Endothelial cell (in vitro differentiated cells): ENCODE results near the gene FGF14. TPM values are rescaled to one million over a fixed set of nuclear protein-coding genes. Genes with fewer than 3 reads are reported as not detected.

ENCODE experiments used
- DNase-seq: peaks from one replicate; pipeline ENCODE4 v3.0.0; 2021; ENCODE audit warnings: low spot score
- H3K27ac Mint-ChIP-seq: one replicate; pipeline ENCODE4 v1.8.0; 2021; ENCODE audit warnings: mixed read lengths, inconsistent platforms; ENCODE audit not compliant: unreplicated experiment
- H3K27me3 Mint-ChIP-seq: one replicate; pipeline ENCODE4 v1.8.0; 2021; ENCODE audit warnings: mild to moderate bottlenecking, moderate library complexity, mixed read lengths, inconsistent platforms; ENCODE audit not compliant: unreplicated experiment
- H3K36me3 Mint-ChIP-seq: one replicate; pipeline ENCODE4 v1.8.0; 2021; ENCODE audit warnings: mild to moderate bottlenecking, low read depth, mixed read lengths, inconsistent platforms; ENCODE audit not compliant: unreplicated experiment
- H3K4me1 Mint-ChIP-seq: one replicate; pipeline ENCODE4 v1.8.0; 2021; ENCODE audit warnings: mild to moderate bottlenecking, mixed read lengths, inconsistent platforms; ENCODE audit not compliant: unreplicated experiment
- H3K4me3 Mint-ChIP-seq: one replicate; pipeline ENCODE4 v1.8.0; 2021; ENCODE audit warnings: mild to moderate bottlenecking, mixed read lengths, inconsistent platforms; ENCODE audit not compliant: unreplicated experiment
- H3K9me3 Mint-ChIP-seq: one replicate; pipeline ENCODE4 v1.8.0; 2021; ENCODE audit warnings: mixed read lengths, inconsistent platforms; ENCODE audit not compliant: unreplicated experiment
- CTCF ChIP-seq: fragments of 200-600 bp; sonication (generic); IDR thresholded peaks from one replicate; pipeline ENCODE4 v1.5.0; 2021; ENCODE audit warnings: antibody characterized with exemption; ENCODE audit not compliant: unreplicated experiment
- total RNA-seq: library from RNA; stranded (reverse); fragmentation: NEBNext Ultra II Directional; extraction: Animal tissue kit (Norgen Biotek cat#: 25700); gene quantifications from one replicate; pipeline ENCODE4 v1.2.1, GENCODE V29; 2021; ENCODE audit not compliant: unreplicated experiment

The FGF14 gene
- total RNA-seq, 1 donor from 2014 or later: 0.13 TPM

GRCh38 chr13:101967781-101968180, 434.1 kb downstream of the FGF14 start:
- no peaks in the 10 kb centered on the region for H3K4me1 Mint-ChIP-seq
- TF ChIP-seq CTCF: no peak
- no peak overlapping the region for H3K4me3 Mint-ChIP-seq
- H3K36me3 Mint-ChIP-seq: no peaks in the 10 kb centered on the region
- DNase-seq: no peak
- H3K27ac Mint-ChIP-seq: no peak overlapping the region
- H3K9me3 Mint-ChIP-seq: no peaks in the 10 kb centered on the region
- peaks cover 2% of the 10 kb centered on the region for H3K27me3 Mint-ChIP-seq

DNA sequence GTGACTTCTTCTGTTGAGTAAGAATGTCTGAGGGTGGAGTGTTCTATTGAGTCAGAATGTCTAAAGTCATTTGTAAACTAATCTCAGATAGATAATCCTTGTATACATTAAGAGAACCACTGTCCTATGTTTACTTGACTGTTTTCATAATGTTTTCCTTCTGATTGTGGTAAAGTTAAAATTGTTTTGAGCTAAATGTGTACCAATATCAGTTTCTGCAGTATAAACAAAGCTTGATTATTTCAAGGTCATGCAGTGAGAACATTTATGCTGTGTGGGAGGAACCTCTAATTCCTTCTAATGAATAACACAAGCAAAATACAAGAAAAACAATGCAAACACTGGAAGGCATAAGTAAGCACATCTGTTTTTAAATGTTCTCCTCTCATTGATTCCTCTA, 434.6 kb downstream of the FGF14 start:
- Mint-ChIP-seq H3K4me3 (no peak overlapping the region), H3K27me3 (peaks cover 2% of the 10 kb centered on the region), H3K27ac (no peak overlapping the region), H3K4me1 (no peaks in the 10 kb centered on the region), H3K9me3 (no peaks in the 10 kb centered on the region), H3K36me3 (no peaks in the 10 kb centered on the region)
- TF ChIP-seq CTCF: no peak
- no peak for DNase-seq

DNA sequence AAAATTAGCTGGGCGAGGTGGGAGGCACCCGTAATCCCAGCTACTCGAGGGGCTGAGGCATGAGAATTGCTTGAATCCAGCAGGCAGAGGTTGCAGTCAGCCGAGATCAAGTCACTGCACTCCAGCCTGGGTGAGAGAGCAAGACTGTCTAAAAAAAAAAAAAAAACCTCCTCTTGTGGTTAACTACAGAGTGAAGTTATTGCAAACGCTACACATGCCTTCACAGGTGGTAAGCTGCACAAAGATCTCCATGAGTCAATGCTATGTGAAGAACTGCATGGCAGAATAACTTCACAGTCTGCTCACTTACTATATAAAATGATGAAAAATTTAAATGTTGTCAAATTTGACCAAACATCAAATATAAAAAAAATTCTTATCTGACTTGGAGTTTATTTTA, 436.8 kb downstream of the FGF14 start:
- TF ChIP-seq CTCF: no peak
- no peak for DNase-seq
- H3K4me1 Mint-ChIP-seq: no peaks in the 10 kb centered on the region
- H3K27ac Mint-ChIP-seq: no peak overlapping the region
- no peak overlapping the region for H3K4me3 Mint-ChIP-seq
- H3K27me3 Mint-ChIP-seq: peaks cover 2% of the 10 kb centered on the region
- no peaks in the 10 kb centered on the region for H3K9me3 Mint-ChIP-seq
- H3K36me3 Mint-ChIP-seq: no peaks in the 10 kb centered on the region

- no peak for TF ChIP-seq CTCF
Measured at GRCh38 chr13:101959016-101959415, 442.8 kb downstream of the FGF14 start.

DNA sequence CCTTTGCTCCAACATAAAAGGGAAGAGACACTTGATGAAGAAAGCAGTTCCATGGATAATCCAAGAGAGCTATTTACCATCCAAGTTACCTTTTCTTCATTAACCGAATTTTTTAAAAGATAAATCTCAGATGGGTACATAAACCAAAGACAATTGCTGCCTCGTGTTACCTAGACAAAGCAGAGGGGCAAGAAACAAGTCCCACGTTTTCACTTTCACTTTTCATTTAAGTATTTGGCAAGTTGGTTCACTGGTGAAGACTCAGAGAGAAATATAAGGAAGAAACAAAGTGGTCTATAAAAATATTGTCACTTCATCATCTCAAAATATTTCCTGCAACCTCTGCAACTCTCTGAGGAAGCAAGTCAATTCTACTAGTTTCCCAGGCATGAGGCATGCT, 446.1 kb downstream of the FGF14 start:
- Mint-ChIP-seq H3K27ac (no peak overlapping the region), H3K9me3 (no peaks in the 10 kb centered on the region), H3K36me3 (no peaks in the 10 kb centered on the region), H3K4me3 (no peak overlapping the region), H3K27me3 (no peaks in the 10 kb centered on the region), H3K4me1 (no peaks in the 10 kb centered on the region)
- no peak for DNase-seq
- TF ChIP-seq CTCF: no peak

More at GRCh38 chr13:101959016-101959415, 442.8 kb downstream of the FGF14 start:
- Mint-ChIP-seq H3K4me1 (no peaks in the 10 kb centered on the region), H3K27ac (no peak overlapping the region), H3K36me3 (no peaks in the 10 kb centered on the region), H3K27me3 (no peaks in the 10 kb centered on the region), H3K9me3 (no peaks in the 10 kb centered on the region), H3K4me3 (no peak overlapping the region)
- no peak for DNase-seq
